Lung microvascular endothelial cell (primary cell): ENCODE results near the gene RTL1. TPM values are rescaled to one million over a fixed set of nuclear protein-coding genes. Genes with fewer than 3 reads are reported as not detected.
A peak's percentile ranks its signal among the peaks of the same experiment; 100 is the strongest.

Experiments used
- DNase-seq, 2 donors: peaks; one replicate each; pipeline versions ENCODE4 v3.0.0 to v3.0.0-alpha.2; 2010; ENCODE audit warnings: low read depth in 2 of 2
- total RNA-seq: library from RNA; depleted of rRNA; stranded (reverse); fragments of >200 nt; gene quantifications from 2 replicates; pipeline ENCODE4 v1.2.1, GENCODE V29; 2014

The RTL1 gene
- total RNA-seq, 1 donor from 2014 or later, result not detected

- no peak for DNase-seq
Observed at GRCh38 chr14:100882026-100882967, 21.2 kb downstream of the RTL1 start.

- DNase-seq, result no peak
Observed at GRCh38 chr14:100881211-100882025, 22.1 kb downstream of the RTL1 start.

- DNase-seq, result no peak
Observed at GRCh38 chr14:100880271-100881101, 23.0 kb downstream of the RTL1 start.

GRCh38 chr14:100879782-100880181 lies 23.7 kb downstream of the RTL1 start:
- DNase-seq, result no peak

- DNase-seq, result no peak
Observed at GRCh38 chr14:100879194-100879593, 24.3 kb downstream of the RTL1 start.

GRCh38 chr14:100878271-100879146 lies 25.0 kb downstream of the RTL1 start:
- DNase-seq, result no peak

- DNase-seq, result no peak
Observed at GRCh38 chr14:100875861-100876590, 27.5 kb downstream of the RTL1 start.

- no peak for DNase-seq
Observed at GRCh38 chr14:100875126-100875525, 28.4 kb downstream of the RTL1 start.

- DNase-seq, result no peak
Observed at GRCh38 chr14:100874411-100875091, 29.0 kb downstream of the RTL1 start.

- no peak for DNase-seq
Observed at GRCh38 chr14:100874051-100874410, 29.5 kb downstream of the RTL1 start.

- no peak for DNase-seq
Observed at GRCh38 chr14:100873096-100873482, 30.4 kb downstream of the RTL1 start.

GRCh38 chr14:100872259-100873095 lies 31.0 kb downstream of the RTL1 start:
- DNase-seq, result no peak

GRCh38 chr14:100871234-100872186 lies 32.0 kb downstream of the RTL1 start:
- DNase-seq, result peak in 1 of 2 donors; percentile 60

GRCh38 chr14:100868621-100869370 lies 34.7 kb downstream of the RTL1 start:
- no peak for DNase-seq

GRCh38 chr14:100867631-100868315 lies 35.7 kb downstream of the RTL1 start:
- no peak for DNase-seq
